Measurements from ENCODE around the gene FAM171A1.

DNA sequence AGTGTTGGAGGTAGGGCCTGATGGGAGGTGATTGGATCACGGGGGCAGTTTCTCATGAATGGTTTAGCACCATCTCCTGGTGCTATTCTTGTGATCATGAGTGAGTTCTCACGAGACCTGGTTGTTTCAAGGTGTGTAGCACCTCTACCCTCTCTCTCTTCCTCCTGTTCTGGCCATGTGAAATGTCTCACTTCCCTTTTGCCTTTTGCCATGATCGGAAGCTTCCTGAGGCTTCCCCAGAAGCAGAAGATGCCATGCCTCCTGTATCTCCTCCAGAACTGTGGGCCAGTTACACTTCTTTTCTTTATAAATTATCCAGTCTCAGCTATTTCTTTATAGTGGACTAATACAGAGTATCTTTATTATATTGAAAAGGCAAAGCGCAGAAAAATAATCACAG, 90.1 kb downstream of the FAM171A1 start:
- TF ChIP-seq, protein P1, sequence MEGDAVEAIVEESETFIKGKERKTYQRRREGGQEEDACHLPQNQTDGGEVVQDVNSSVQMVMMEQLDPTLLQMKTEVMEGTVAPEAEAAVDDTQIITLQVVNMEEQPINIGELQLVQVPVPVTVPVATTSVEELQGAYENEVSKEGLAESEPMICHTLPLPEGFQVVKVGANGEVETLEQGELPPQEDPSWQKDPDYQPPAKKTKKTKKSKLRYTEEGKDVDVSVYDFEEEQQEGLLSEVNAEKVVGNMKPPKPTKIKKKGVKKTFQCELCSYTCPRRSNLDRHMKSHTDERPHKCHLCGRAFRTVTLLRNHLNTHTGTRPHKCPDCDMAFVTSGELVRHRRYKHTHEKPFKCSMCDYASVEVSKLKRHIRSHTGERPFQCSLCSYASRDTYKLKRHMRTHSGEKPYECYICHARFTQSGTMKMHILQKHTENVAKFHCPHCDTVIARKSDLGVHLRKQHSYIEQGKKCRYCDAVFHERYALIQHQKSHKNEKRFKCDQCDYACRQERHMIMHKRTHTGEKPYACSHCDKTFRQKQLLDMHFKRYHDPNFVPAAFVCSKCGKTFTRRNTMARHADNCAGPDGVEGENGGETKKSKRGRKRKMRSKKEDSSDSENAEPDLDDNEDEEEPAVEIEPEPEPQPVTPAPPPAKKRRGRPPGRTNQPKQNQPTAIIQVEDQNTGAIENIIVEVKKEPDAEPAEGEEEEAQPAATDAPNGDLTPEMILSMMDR (IDR thresholded peaks at IDR 0.05; ENCODE audit: low read length) = no peak
- TF ChIP-seq EZH2phosphoT487 (IDR thresholded peaks at IDR 0.05; ENCODE audit: low read length) = no peak
- no peak for TF ChIP-seq EZH2 (optimal IDR thresholded peaks at IDR 0.05; ENCODE audit: low read depth, low read length)
